HG02763 (cell line): ENCODE measurements around the gene CALD1.

Source experiments
- ATAC-seq: cut with Tn5 transposase; IDR thresholded peaks from one replicate; pipeline ENCODE4 v1.9.1; 2021; ENCODE audit warnings: mild to moderate bottlenecking, moderate library complexity; ENCODE audit not compliant: unreplicated experiment

Gene CALD1

GRCh38 chr7:134991469-134992339, 212.3 kb downstream of the CALD1 start:
- ATAC-seq, result no peak

DNA sequence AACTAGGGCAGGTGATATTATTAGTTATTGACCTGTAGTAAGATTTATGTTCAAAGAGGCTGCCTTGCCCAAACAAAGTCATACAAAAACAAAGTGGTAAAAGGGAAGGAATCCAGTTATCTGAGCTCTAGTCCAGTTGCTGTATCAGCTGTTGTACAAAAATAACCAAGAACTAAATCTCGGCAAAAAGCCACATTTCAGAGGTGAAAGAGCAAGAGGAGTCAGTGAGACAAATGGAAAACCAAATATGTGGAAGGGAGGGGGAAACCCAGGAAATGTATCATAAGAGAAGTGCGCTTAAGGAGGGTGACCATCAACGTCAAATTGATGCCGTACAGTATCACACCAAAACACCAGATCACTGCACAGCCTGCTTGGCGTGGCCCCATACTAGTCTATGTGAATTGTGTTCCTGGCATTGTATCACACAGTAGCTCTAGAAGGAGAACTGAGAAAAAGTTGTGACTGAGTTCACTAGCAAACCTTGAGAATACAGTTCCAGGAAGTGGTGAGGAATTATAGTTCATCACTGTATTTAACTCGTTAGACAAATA, 213.3 kb downstream of the CALD1 start:
- ATAC-seq, result peak; percentile 58

GRCh38 chr7:134993877-134994456, 214.5 kb downstream of the CALD1 start:
- no peak for ATAC-seq

DNA sequence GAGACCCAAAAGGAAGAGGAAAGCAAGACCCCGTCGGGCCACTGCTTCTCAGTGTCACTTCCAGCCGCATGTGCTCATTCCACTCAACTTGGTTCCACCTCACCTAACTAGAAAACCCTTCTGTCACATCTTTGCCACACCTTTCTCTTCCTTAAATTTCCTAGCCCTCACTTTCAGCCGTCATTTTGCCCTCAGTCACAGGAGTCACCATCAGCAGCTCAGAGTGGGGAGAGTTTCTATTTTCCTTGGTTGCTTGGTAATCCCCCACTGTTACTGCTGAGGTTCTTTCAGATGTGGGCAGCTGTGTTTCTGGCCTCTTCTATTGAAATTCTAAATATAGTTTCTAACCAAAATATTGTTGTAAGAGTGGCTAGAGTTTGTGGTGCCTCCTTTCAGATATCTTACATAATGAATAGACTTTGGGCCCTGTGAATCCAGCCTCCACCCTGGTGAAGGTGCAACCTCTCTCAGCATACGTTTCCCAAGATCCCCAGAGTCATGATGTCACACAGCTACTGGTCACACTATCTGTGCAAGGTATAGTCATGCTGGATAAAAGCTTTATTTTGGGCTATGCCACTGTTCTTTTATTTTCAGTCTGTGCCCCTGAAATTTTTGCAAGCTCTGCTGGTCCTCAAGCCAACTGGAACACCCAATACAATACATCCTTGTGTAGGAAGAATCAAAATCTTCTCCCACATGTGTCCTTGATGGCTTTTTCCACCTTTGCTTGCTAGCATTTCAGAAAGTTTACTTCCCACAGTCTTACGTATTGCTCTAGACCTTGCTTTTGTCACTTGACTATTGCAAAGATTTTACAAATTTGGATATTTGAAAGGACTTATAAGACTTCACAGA, 216.0 kb downstream of the CALD1 start:
- peak; percentile 51 for ATAC-seq

- ATAC-seq, result peak; percentile 44
Observed at GRCh38 chr7:134996097-134996550, 216.7 kb downstream of the CALD1 start.

DNA sequence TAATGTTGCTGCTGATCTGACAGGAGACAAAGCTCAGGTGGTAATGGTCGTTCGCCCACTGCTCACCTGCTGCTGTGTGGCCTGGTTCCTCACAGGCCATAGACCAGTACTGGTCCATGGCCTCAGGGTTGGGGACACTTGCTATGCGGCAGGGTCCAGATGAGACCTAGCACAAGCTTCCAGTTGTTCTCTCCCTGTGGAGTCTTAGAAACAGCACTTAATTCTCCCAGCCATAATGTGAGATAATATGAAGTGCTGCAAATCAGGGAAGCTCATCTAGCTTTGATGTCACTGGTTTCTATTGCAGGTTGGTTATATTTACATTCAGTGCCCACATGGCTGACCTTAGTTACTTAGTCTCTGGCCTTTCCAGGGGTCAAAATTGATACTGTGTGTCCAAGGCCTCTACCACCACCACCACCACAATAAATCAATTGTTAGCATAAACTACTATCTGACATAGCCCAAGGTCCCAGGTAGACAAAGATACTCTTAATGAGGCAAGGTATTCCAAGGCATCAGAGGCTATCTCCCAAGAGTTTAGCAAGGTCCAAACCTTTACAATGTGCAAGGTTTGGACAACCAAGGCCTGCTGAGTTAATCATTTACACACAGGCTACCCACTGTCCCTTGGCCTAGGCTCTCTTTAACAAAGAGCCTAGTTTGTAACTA, 217.9 kb downstream of the CALD1 start:
- no peak for ATAC-seq

DNA sequence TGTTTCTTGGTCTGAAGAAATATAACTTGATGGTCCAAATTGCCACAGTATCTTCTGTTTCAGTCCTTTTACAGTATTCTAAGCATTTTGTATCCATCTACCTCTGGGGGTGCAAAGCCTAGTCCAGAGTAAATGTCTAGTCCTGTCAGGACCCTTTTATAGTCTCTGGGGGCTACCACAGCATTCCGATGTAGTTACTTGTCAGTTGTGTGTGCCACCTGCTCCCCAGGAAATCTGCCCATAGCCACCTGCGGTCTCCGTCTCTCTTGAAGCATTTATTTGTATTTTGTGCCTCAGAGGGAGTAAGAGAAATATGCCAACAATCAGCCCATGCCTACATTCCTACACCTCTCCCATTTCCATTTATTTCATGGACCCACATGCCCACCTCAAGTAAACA, 219.7 kb downstream of the CALD1 start:
- no peak for ATAC-seq

- ATAC-seq, result no peak
Observed at GRCh38 chr7:135001390-135002165, 222.1 kb downstream of the CALD1 start.

- no peak for ATAC-seq
Observed at GRCh38 chr7:135012229-135012628, 232.8 kb downstream of the CALD1 start.
